ENCODE measurements around the gene THADA.
A peak's percentile ranks its signal among the peaks of the same experiment; 100 is the strongest.
"Not testable (repeated sequence)": the region's sequence is repeated elsewhere in the genome, so short reads cannot be mapped to it uniquely, and the experiment has no call there.

Gene THADA

GRCh38 chr2:43388371-43388770 is 207.5 kb downstream of the THADA start:
- no peaks in the 10 kb centered on the region for H3K9me3 ChIP-seq (ENCODE audit: control extremely low read depth in 1 of 5, control insufficient read depth in 4 of 5, insufficient read depth in 2 of 5, low read depth in 1 of 5, low read length in 4 of 5)
- peaks cover 0 to 6% (median 3%) of the 10 kb centered on the region in 4 experiments for H3K36me3 ChIP-seq (ENCODE audit: control insufficient read depth in 4 of 4, insufficient read depth in 4 of 4, low read length in 3 of 4)
- H3K27me3 ChIP-seq (replicated peaks in 2 of 5; ENCODE audit: control insufficient read depth in 4 of 5, insufficient read depth in 5 of 5, low read length in 4 of 5): no peaks in the 10 kb centered on the region
- ChIA-PET CTCF (no interaction called here), POLR2A (no interaction called here)
- peaks cover 0 to 2% (median 0%) of the 10 kb centered on the region in 4 experiments for H3K4me1 ChIP-seq (ENCODE audit: control extremely low read depth in 1 of 4, control insufficient read depth in 4 of 4, insufficient read depth in 4 of 4, low read length in 3 of 4)
- DNase-seq: no peak
- no peak overlapping the region for H3K27ac ChIP-seq (ENCODE audit: insufficient read depth in 1 of 2, low read depth in 1 of 2, low read length in 2 of 2, poor library complexity in 1 of 2, severe bottlenecking in 2 of 2)
- no peak overlapping the region for H3K4me3 ChIP-seq (ENCODE audit: control insufficient read depth in 1 of 7, extremely low read depth in 1 of 7, insufficient read depth in 4 of 7, low read depth in 2 of 7, low read length in 6 of 7)
- 79% methylated on average over 2 of the region's 2 CpGs for WGBS (ENCODE audit: insufficient coverage)

DNA sequence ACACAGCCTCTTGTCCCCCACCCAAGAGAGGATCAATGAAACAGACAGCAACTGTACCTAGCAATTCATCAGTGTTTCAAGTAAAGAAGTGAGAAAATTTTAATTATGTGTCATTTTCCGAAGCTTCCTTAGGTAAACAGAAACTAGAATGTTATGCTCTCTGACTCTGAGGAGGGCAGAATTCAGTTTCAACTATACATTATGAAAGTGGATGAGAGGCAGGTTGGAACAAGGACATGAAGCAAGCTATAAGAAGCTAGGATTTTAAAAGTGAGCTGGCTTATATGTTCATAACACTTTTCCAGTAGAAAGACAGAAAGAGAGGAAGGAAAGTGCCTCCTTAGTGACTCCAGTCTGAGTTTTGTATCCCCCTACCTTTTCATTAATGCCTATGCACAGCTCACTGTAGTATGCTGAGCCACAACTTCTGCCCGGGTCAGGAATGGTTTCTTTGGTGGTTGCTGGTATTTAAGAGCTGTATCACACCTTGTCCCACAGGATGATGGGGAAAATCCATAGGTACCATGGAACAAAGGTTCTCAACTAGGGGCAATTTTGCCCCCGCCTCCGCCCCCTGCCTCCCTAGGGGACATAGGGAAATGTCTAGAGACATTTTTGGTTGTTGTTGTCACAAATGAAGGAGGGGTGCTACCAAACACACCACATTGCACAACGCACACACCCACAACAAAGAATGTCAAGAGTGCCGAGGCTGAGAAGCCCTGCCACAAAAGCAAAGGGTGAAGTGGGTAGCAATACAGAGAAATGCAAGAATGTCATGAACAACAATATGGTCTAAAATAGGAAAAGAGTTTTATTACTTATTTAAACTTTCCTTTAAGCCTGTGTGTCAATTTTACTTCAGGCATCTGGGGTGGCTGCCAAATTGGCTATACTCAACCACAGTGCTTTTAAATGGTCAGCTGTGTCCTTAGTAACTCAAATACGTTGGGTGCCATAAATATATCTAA is 208.5 kb downstream of the THADA start:
- ChIA-PET POLR2A (no interaction called here), CTCF (interaction anchor here (1.4 kb wide), 1 partner anchor 15 kb away, joined by 4 read pairs; no protein-coding TSS in a partner anchor)
- H3K27me3 ChIP-seq (replicated peaks in 2 of 5; ENCODE audit: control insufficient read depth in 4 of 5, insufficient read depth in 5 of 5, low read length in 4 of 5): no peaks in the 10 kb centered on the region
- no peak for DNase-seq
- no peak overlapping the region for H3K4me3 ChIP-seq (ENCODE audit: control insufficient read depth in 1 of 7, extremely low read depth in 1 of 7, insufficient read depth in 4 of 7, low read depth in 2 of 7, low read length in 6 of 7)
- H3K9me3 ChIP-seq (ENCODE audit: control extremely low read depth in 1 of 5, control insufficient read depth in 4 of 5, insufficient read depth in 2 of 5, low read depth in 1 of 5, low read length in 4 of 5): no peaks in the 10 kb centered on the region
- no CpG with 5 or more reads among the region's 7 CpGs for WGBS (ENCODE audit: insufficient coverage)
- H3K4me1 ChIP-seq (ENCODE audit: control extremely low read depth in 1 of 4, control insufficient read depth in 4 of 4, insufficient read depth in 4 of 4, low read length in 3 of 4): peaks cover 0 to 3% (median 0%) of the 10 kb centered on the region in 4 experiments
- peaks cover 0 to 2% (median under 1%) of the 10 kb centered on the region in 4 experiments for H3K36me3 ChIP-seq (ENCODE audit: control insufficient read depth in 4 of 4, insufficient read depth in 4 of 4, low read length in 3 of 4)
- H3K27ac ChIP-seq (ENCODE audit: insufficient read depth in 1 of 2, low read depth in 1 of 2, low read length in 2 of 2, poor library complexity in 1 of 2, severe bottlenecking in 2 of 2): no peak overlapping the region

DNA sequence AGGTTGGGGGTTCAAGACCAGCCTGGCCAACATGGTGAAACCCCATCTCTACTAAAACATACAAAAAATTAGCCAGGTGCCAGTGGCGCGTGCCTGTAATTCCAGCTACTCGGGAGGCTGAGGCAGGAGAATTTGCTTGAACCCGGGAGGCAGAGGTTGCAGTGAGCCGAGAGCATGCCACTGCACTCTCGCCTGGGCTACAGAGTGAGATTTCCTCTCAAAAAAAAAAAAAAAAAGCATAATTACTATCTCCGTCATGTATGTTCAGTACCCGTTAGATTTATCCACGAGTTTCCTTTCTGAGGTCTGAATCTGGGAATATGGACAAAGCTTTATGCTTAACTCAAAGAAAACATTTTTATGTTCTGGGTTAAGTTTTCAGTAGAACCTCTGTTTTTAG is 209.2 kb downstream of the THADA start:
- H3K27ac ChIP-seq (ENCODE audit: insufficient read depth in 1 of 2, low read depth in 1 of 2, low read length in 2 of 2, poor library complexity in 1 of 2, severe bottlenecking in 2 of 2); DNase-seq; H3K27me3 ChIP-seq (replicated peaks in 2 of 5; ENCODE audit: control insufficient read depth in 4 of 5, insufficient read depth in 5 of 5, low read length in 4 of 5); H3K4me1 ChIP-seq (ENCODE audit: control extremely low read depth in 1 of 4, control insufficient read depth in 4 of 4, insufficient read depth in 4 of 4, low read length in 3 of 4); H3K4me3 ChIP-seq (ENCODE audit: control insufficient read depth in 1 of 7, extremely low read depth in 1 of 7, insufficient read depth in 4 of 7, low read depth in 2 of 7, low read length in 6 of 7); H3K9me3 ChIP-seq (ENCODE audit: control extremely low read depth in 1 of 5, control insufficient read depth in 4 of 5, insufficient read depth in 2 of 5, low read depth in 1 of 5, low read length in 4 of 5); H3K36me3 ChIP-seq (ENCODE audit: control insufficient read depth in 4 of 4, insufficient read depth in 4 of 4, low read length in 3 of 4); POLR2A ChIA-PET: not testable (repeated sequence)
- 100% methylated on average over 6 of the region's 9 CpGs for WGBS (ENCODE audit: insufficient coverage)
- CTCF ChIA-PET: interaction anchor here (1.4 kb wide), 1 partner anchor 15 kb away, joined by 4 read pairs; no protein-coding TSS in a partner anchor

GRCh38 chr2:43384143-43384542 is 211.7 kb downstream of the THADA start:
- no peak overlapping the region for H3K4me3 ChIP-seq (ENCODE audit: control insufficient read depth in 1 of 7, extremely low read depth in 1 of 7, insufficient read depth in 4 of 7, low read depth in 2 of 7, low read length in 6 of 7)
- peaks cover 0 to 3% (median 0%) of the 10 kb centered on the region in 4 experiments for H3K4me1 ChIP-seq (ENCODE audit: control extremely low read depth in 1 of 4, control insufficient read depth in 4 of 4, insufficient read depth in 4 of 4, low read length in 3 of 4)
- POLR2A ChIA-PET: no interaction called here
- H3K9me3 ChIP-seq (ENCODE audit: control extremely low read depth in 1 of 5, control insufficient read depth in 4 of 5, insufficient read depth in 2 of 5, low read depth in 1 of 5, low read length in 4 of 5): no peaks in the 10 kb centered on the region
- H3K27me3 ChIP-seq (replicated peaks in 2 of 5; ENCODE audit: control insufficient read depth in 4 of 5, insufficient read depth in 5 of 5, low read length in 4 of 5): no peaks in the 10 kb centered on the region
- no peak for DNase-seq
- no peak overlapping the region for H3K27ac ChIP-seq (ENCODE audit: insufficient read depth in 1 of 2, low read depth in 1 of 2, low read length in 2 of 2, poor library complexity in 1 of 2, severe bottlenecking in 2 of 2)
- CTCF ChIA-PET: no interaction called here
- peaks cover 0 to 6% (median 2%) of the 10 kb centered on the region in 4 experiments for H3K36me3 ChIP-seq (ENCODE audit: control insufficient read depth in 4 of 4, insufficient read depth in 4 of 4, low read length in 3 of 4)
- no CpG with 5 or more reads among the region's 1 CpG for WGBS (ENCODE audit: insufficient coverage)

DNA sequence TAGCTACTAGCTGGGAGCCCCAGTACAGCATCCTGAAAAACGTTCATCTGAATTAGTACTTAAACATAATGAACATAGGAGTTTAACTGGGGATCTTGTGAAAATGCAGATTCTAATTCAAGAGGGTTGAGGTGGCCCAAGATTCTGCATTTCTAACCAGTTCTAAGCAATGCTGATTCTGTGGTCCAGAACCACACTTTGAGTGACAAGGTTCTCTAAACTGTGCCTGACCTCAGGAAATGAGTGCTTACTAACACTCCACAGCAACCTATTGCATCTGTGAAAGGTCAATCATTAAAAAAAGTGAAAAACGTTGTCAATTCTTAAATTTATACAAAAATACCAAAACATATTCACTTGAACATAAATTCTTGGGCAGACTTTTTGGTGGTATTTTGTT is 212.3 kb downstream of the THADA start:
- Histone ChIP-seq H3K27me3 (replicated peaks in 2 of 5; ENCODE audit: control insufficient read depth in 4 of 5, insufficient read depth in 5 of 5, low read length in 4 of 5) (no peaks in the 10 kb centered on the region), H3K27ac (ENCODE audit: insufficient read depth in 1 of 2, low read depth in 1 of 2, low read length in 2 of 2, poor library complexity in 1 of 2, severe bottlenecking in 2 of 2) (no peak overlapping the region)

GRCh38 chr2:43379494-43379893 is 216.3 kb downstream of the THADA start:
- CTCF ChIA-PET: interaction anchor here (1.4 kb wide), 1 partner anchor 10 kb away, joined by 3 read pairs; no protein-coding TSS in a partner anchor
- WGBS (ENCODE audit: insufficient coverage): 100% methylated on average over 1 of the region's 1 CpG
- peaks cover 0 to 6% (median 3%) of the 10 kb centered on the region in 4 experiments for H3K36me3 ChIP-seq (ENCODE audit: control insufficient read depth in 4 of 4, insufficient read depth in 4 of 4, low read length in 3 of 4)
- H3K27ac ChIP-seq (ENCODE audit: insufficient read depth in 1 of 2, low read depth in 1 of 2, low read length in 2 of 2, poor library complexity in 1 of 2, severe bottlenecking in 2 of 2): no peak overlapping the region
- peaks cover 0 to 3% (median 0%) of the 10 kb centered on the region in 4 experiments for H3K4me1 ChIP-seq (ENCODE audit: control extremely low read depth in 1 of 4, control insufficient read depth in 4 of 4, insufficient read depth in 4 of 4, low read length in 3 of 4)
- POLR2A ChIA-PET: interaction anchor here (0.7 kb wide), 1 partner anchor 244 kb away, joined by 3 read pairs; no protein-coding TSS in a partner anchor
- no peaks in the 10 kb centered on the region for H3K27me3 ChIP-seq (replicated peaks in 2 of 5; ENCODE audit: control insufficient read depth in 4 of 5, insufficient read depth in 5 of 5, low read length in 4 of 5)
- no peaks in the 10 kb centered on the region for H3K9me3 ChIP-seq (ENCODE audit: control extremely low read depth in 1 of 5, control insufficient read depth in 4 of 5, insufficient read depth in 2 of 5, low read depth in 1 of 5, low read length in 4 of 5)
- no peak overlapping the region for H3K4me3 ChIP-seq (ENCODE audit: control insufficient read depth in 1 of 7, extremely low read depth in 1 of 7, insufficient read depth in 4 of 7, low read depth in 2 of 7, low read length in 6 of 7)
- no peak for DNase-seq

More for the DNA sequence above, 212.3 kb downstream of the THADA start:
- Histone ChIP-seq H3K9me3 (ENCODE audit: control extremely low read depth in 1 of 5, control insufficient read depth in 4 of 5, insufficient read depth in 2 of 5, low read depth in 1 of 5, low read length in 4 of 5) (no peaks in the 10 kb centered on the region), H3K4me1 (ENCODE audit: control extremely low read depth in 1 of 4, control insufficient read depth in 4 of 4, insufficient read depth in 4 of 4, low read length in 3 of 4) (peaks cover 0 to 3% (median 0%) of the 10 kb centered on the region in 4 experiments), H3K4me3 (ENCODE audit: control insufficient read depth in 1 of 7, extremely low read depth in 1 of 7, insufficient read depth in 4 of 7, low read depth in 2 of 7, low read length in 6 of 7) (no peak overlapping the region), H3K36me3 (ENCODE audit: control insufficient read depth in 4 of 4, insufficient read depth in 4 of 4, low read length in 3 of 4) (peaks cover 0 to 6% (median 2%) of the 10 kb centered on the region in 4 experiments)
- ChIA-PET CTCF (no interaction called here), POLR2A (no interaction called here)
- WGBS (ENCODE audit: insufficient coverage): 100% methylated on average over 1 of the region's 2 CpGs
- peak in 2 of 3 donors; percentile 13 to 23 for DNase-seq

DNA sequence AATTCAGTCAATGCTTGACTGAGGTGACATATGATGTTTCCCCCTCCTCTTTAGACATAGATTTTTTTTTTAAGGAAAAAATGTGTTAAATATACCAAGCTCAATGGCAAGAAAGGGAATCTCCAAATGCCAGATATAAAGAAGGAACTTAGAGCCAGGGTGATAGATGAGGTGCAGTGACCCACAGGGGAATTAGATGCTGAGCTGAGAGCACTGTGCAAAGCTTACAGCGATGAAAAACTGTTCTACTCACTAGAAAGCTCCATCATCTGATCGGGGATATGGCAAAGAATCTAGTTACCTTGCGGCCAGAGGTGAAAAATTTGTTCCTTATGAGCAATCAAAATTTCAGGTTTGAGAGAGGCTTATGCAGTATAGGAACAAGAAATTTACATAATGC is 218.5 kb downstream of the THADA start:
- CTCF ChIA-PET: interaction anchor here (1.0 kb wide), 1 partner anchor 49 kb away, joined by 3 read pairs; no protein-coding TSS in a partner anchor
- H3K36me3 ChIP-seq (ENCODE audit: control insufficient read depth in 4 of 4, insufficient read depth in 4 of 4, low read length in 3 of 4): peaks cover 0 to 6% (median 2%) of the 10 kb centered on the region in 4 experiments
- WGBS (ENCODE audit: insufficient coverage): 100% methylated on average over 3 of the region's 3 CpGs
- no peak for DNase-seq
- no peaks in the 10 kb centered on the region for H3K9me3 ChIP-seq (ENCODE audit: control extremely low read depth in 1 of 5, control insufficient read depth in 4 of 5, insufficient read depth in 2 of 5, low read depth in 1 of 5, low read length in 4 of 5)
- no peak overlapping the region for H3K27ac ChIP-seq (ENCODE audit: insufficient read depth in 1 of 2, low read depth in 1 of 2, low read length in 2 of 2, poor library complexity in 1 of 2, severe bottlenecking in 2 of 2)
- H3K4me1 ChIP-seq (ENCODE audit: control extremely low read depth in 1 of 4, control insufficient read depth in 4 of 4, insufficient read depth in 4 of 4, low read length in 3 of 4): no peaks in the 10 kb centered on the region
- POLR2A ChIA-PET: no interaction called here
- no peak overlapping the region for H3K4me3 ChIP-seq (ENCODE audit: control insufficient read depth in 1 of 7, extremely low read depth in 1 of 7, insufficient read depth in 4 of 7, low read depth in 2 of 7, low read length in 6 of 7)
- H3K27me3 ChIP-seq (replicated peaks in 2 of 5; ENCODE audit: control insufficient read depth in 4 of 5, insufficient read depth in 5 of 5, low read length in 4 of 5): no peaks in the 10 kb centered on the region

Measured in common myeloid progenitor, CD34-positive (primary cell).